CD1c-positive myeloid dendritic cell (primary cell): ENCODE measurements around the gene WNK2.

Source experiments
- DNase-seq: peaks from one replicate; pipeline ENCODE4 v3.0.0-alpha.2; 2016; ENCODE audit errors: extremely low spot score

The WNK2 gene

GRCh38 chr9:93369686-93370085, 185.7 kb downstream of the WNK2 start:
- DNase-seq = peak; percentile 34
